Colonic mucosa (tissue), 4 donors: ENCODE measurements around the gene GNAI2. TPM values are rescaled to one million over a fixed set of nuclear protein-coding genes. Genes with fewer than 3 reads are reported as not detected.

Source experiments
- DNase-seq: peaks from one replicate; pipeline ENCODE4 v3.0.0-alpha.2; 2020
- H3K27ac ChIP-seq: fragments of 200-600 bp; one replicate; pipeline ENCODE4 v1.8.0; 2021
- H3K27me3 ChIP-seq: fragments of 200-600 bp; one replicate; pipeline ENCODE4 v1.8.0; 2021
- H3K36me3 ChIP-seq: fragments of 200-600 bp; one replicate; pipeline ENCODE4 v1.8.0; 2021
- H3K4me1 ChIP-seq: fragments of 200-600 bp; one replicate; pipeline ENCODE4 v1.8.0; 2021; ENCODE audit warnings: mild to moderate bottlenecking
- H3K4me3 ChIP-seq: fragments of 200-600 bp; one replicate; pipeline ENCODE4 v1.8.0; 2021
- H3K9ac ChIP-seq, 2 donors: one replicate each; pipeline ENCODE4 v1.7.0; 2013; ENCODE audit warnings: control low read depth in 2 of 2, low read depth in 2 of 2, low read length in 2 of 2
- H3K9me3 ChIP-seq: fragments of 200-600 bp; one replicate; pipeline ENCODE4 v1.8.0; 2021
- CTCF ChIP-seq: fragments of 200-600 bp; IDR thresholded peaks from one replicate; pipeline ENCODE4 v1.8.0; 2022; ENCODE audit warnings: antibody characterized with exemption, mild to moderate bottlenecking
- intact Hi-C: fragments of 100-400 bp; cut with DNase I; formaldehyde crosslinking; loops from one replicate; pipeline ENCODE4 v1.14.1; 2022
- total RNA-seq, 2 donors: library from RNA; stranded (reverse); fragmentation: NEBNext Ultra II Directional in 1 of 2; extraction: Animal tissue kit (Norgen Biotek cat#: 25700) in 1 of 2; gene quantifications; one replicate each; pipeline ENCODE4 v1.2.1, GENCODE V29; 2021
- donor health status: healthy.
- donor health status: DM: no; HTN: no; CAD: no.
- donor health status: DM: no; HTN: no; CAD: no.

Gene GNAI2
- total RNA-seq, 2 donors from 2014 or later: 48.7 to 77.4 TPM

GRCh38 chr3:50256978-50257890 is 21.2 kb downstream of the GNAI2 start:
- H3K36me3 ChIP-seq: peaks cover 8% of the 10 kb centered on the region
- intact Hi-C loops: no loop called here

GRCh38 chr3:50258029-50258680 is 22.2 kb downstream of the GNAI2 start:
- H3K9me3 ChIP-seq: no peaks in the 10 kb centered on the region
- no peak overlapping the region for H3K27ac ChIP-seq
- no peak for TF ChIP-seq CTCF
- H3K4me1 ChIP-seq: peaks cover 4% of the 10 kb centered on the region
- no peak overlapping the region for H3K9ac ChIP-seq
- peaks cover 8% of the 10 kb centered on the region for H3K36me3 ChIP-seq
- H3K27me3 ChIP-seq: no peaks in the 10 kb centered on the region
- no peak for DNase-seq
- intact Hi-C loops: no loop called here
- H3K4me3 ChIP-seq: no peak overlapping the region

More at GRCh38 chr3:50256978-50257890, 21.2 kb downstream of the GNAI2 start:
- Histone ChIP-seq H3K9ac (no peak overlapping the region), H3K27me3 (no peaks in the 10 kb centered on the region), H3K4me3 (no peak overlapping the region), H3K9me3 (no peaks in the 10 kb centered on the region), H3K27ac (no peak overlapping the region), H3K4me1 (peaks cover 4% of the 10 kb centered on the region)
- DNase-seq: peak; percentile 71
- peak; percentile 59 for TF ChIP-seq CTCF

- no peak for TF ChIP-seq CTCF
- DNase-seq: no peak
- Histone ChIP-seq H3K4me3 (no peak overlapping the region), H3K9me3 (no peaks in the 10 kb centered on the region), H3K27me3 (no peaks in the 10 kb centered on the region), H3K27ac (no peak overlapping the region), H3K36me3 (peaks cover 8% of the 10 kb centered on the region), H3K4me1 (peaks cover 4% of the 10 kb centered on the region), H3K9ac (peak overlapping the region in 1 of 2 donors; percentile 55)
- intact Hi-C loops: no loop called here
These were observed 23.0 kb downstream of the GNAI2 start for GRCh38 chr3:50258979-50259378.

- Histone ChIP-seq H3K36me3 (peaks cover 8% of the 10 kb centered on the region), H3K4me3 (no peak overlapping the region), H3K27me3 (no peaks in the 10 kb centered on the region), H3K9ac (peak overlapping the region; percentile 55 to 86), H3K4me1 (peaks cover 4% of the 10 kb centered on the region), H3K27ac (peak overlapping the region; percentile 90), H3K9me3 (no peaks in the 10 kb centered on the region)
- intact Hi-C loops: no loop called here
- DNase-seq: no peak
- no peak for TF ChIP-seq CTCF
These were observed 23.5 kb downstream of the GNAI2 start for GRCh38 chr3:50259432-50260026.
